Endothelial cell of hepatic sinusoid (primary cell): ENCODE measurements around the gene DIP2A.

Experiments used
- in situ Hi-C: cut with HindIII; loops from 2 replicates; pipeline ENCODE4 v1.10.0; 2017; ENCODE audit warnings: low sequenced_read_pairs

DIP2A gene

GRCh38 chr21:46613391-46613790, 154.7 kb downstream of the DIP2A start:
- in situ Hi-C loops = no loop called here

- in situ Hi-C loops = no loop called here
Measured at GRCh38 chr21:46616050-46616449, 157.4 kb downstream of the DIP2A start.

GRCh38 chr21:46616656-46617055, 158.0 kb downstream of the DIP2A start:
- in situ Hi-C loops = no loop called here

- in situ Hi-C loops = no loop called here
Measured at GRCh38 chr21:46617267-46618051, 158.8 kb downstream of the DIP2A start.

GRCh38 chr21:46618738-46619379, 160.2 kb downstream of the DIP2A start:
- in situ Hi-C loops = no loop called here
